Stimulated activated effector memory CD8-positive, alpha-beta T cell treated with anti-CD3 and anti-CD28 coated beads, Interleukin-12 subunit alpha, Interleukin-12 subunit beta, amount 100 ng/mL, for 72 hours (primary cell): ENCODE measurements around the gene JPH3.
"Not testable (repeated sequence)": the region's sequence is repeated elsewhere in the genome, so short reads cannot be mapped to it uniquely, and the experiment has no call there.

Experiments used
- ATAC-seq: fragments of 150-1000 bp; cut with Tn5 transposase; 2 replicates; pipeline ENCODE4 v1.10.0; 2021
- DNase-seq, 2 donors: peaks; one replicate each; pipeline ENCODE4 v3.0.0; 2021 to 2022; ENCODE audit warnings: low spot score in 2 of 2
- H3K27ac Mint-ChIP-seq: one replicate; pipeline ENCODE4 v1.8.0; 2022; ENCODE audit warnings: mild to moderate bottlenecking, mixed read lengths
- H3K36me3 Mint-ChIP-seq: one replicate; pipeline ENCODE4 v1.8.0; 2022; ENCODE audit warnings: mild to moderate bottlenecking, mixed read lengths
- H3K4me1 Mint-ChIP-seq: one replicate; pipeline ENCODE4 v1.8.0; 2022; ENCODE audit warnings: mixed read lengths
- H3K4me3 Mint-ChIP-seq: one replicate; pipeline ENCODE4 v1.8.0; 2022; ENCODE audit warnings: mild to moderate bottlenecking, mixed read lengths
- H3K9me3 Mint-ChIP-seq: one replicate; pipeline ENCODE4 v1.8.0; 2022; ENCODE audit warnings: mixed read lengths

Gene JPH3

GRCh38 chr16:87720446-87720845 lies 118.1 kb downstream of the JPH3 start:
- no peak for DNase-seq
- Mint-ChIP-seq H3K4me3 (no peak overlapping the region), H3K36me3 (peaks cover 78% of the 10 kb centered on the region), H3K27ac (no peak overlapping the region), H3K9me3 (no peaks in the 10 kb centered on the region), H3K4me1 (peaks cover 27% of the 10 kb centered on the region)
- ATAC-seq = no peak

DNA sequence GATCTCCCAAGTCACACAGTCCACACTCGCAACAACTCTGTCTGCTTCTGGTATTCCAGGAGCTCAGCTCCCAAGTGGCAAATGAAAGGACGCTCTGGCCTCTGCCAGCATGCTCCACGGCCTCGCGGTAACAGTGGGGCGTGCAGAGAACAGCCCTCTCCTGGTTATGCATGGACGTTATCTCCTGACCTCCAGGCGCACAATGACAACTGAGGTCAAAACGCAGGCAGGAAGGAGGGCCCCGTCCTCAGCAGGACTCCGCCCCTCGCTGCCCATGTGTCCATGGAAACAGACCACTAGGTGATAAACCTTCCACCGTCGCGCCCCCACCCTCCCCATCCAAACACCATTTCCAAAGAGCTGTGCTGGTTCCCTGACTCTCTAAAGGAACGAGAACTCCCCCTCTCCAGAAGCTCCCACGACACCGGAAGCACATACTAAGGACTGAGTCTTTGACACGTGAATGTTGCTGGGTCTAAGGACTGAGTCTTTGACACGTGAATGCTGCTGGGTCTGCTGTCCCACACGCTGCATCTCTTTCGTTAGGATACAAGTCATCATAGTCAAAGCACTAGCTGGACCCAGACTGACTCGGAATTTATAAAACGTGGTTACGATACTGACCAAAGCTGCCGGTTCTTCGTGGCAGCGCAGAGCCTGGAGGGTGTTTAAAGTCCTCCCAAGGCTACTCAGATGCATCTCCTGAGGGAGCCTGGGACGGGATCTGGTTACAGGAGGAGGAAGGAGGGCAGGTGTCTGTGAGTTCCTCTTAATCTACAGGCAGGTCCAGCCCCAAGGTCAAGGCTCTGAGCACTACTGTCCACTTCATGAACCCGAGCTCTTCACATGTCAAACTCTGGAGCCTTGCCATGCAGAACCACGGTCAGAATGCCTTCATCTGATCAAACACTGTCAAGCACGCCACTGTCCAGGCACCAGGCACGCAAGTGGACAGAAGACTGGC lies 119.6 kb downstream of the JPH3 start:
- Mint-ChIP-seq H3K36me3 (peaks cover 76% of the 10 kb centered on the region), H3K4me3 (no peak overlapping the region), H3K9me3 (no peaks in the 10 kb centered on the region), H3K27ac (peak overlapping the region; percentile 68), H3K4me1 (peaks cover 27% of the 10 kb centered on the region)
- no peak for DNase-seq
- ATAC-seq = no peak

DNA sequence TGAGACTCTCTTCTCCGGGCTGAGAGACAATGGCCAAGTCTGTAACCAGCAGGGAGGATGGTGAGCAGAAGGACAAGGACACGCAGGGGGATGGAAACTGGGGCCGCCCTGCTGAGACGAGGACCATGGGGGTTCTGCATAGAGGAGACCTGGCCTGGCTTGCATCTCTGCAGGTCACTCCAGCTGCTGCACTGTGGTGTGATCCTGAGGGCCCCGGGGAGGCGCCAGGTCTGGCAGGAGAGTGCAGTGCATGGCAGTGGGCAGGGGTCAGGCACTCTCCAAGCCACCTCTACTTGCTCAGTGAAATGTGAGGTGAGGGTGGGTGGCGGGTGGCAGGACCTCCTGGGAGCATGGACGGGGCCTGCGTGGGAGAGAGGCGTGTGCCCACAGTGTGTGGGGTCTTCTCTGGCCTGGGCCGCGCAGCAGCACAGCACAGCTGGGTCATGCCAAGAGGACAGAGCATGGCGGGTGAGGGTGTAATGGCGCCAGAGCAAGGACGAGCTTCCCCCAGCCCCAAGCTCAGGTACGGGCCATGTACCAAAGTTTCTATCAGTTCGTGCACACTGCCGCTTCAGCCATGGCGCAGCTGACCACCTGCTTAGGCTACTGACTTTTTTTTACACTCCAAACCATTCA lies 120.4 kb downstream of the JPH3 start:
- H3K4me3 Mint-ChIP-seq = no peak overlapping the region
- H3K36me3 Mint-ChIP-seq = peaks cover 81% of the 10 kb centered on the region

GRCh38 chr16:87723226-87723623 lies 120.9 kb downstream of the JPH3 start:
- peaks cover 82% of the 10 kb centered on the region for H3K36me3 Mint-ChIP-seq

More for the DNA sequence above, 120.4 kb downstream of the JPH3 start:
- Mint-ChIP-seq H3K9me3 (no peaks in the 10 kb centered on the region), H3K27ac (peak overlapping the region; percentile 68), H3K4me1 (peaks cover 33% of the 10 kb centered on the region)
- DNase-seq (no peak), ATAC-seq (no peak)

DNA sequence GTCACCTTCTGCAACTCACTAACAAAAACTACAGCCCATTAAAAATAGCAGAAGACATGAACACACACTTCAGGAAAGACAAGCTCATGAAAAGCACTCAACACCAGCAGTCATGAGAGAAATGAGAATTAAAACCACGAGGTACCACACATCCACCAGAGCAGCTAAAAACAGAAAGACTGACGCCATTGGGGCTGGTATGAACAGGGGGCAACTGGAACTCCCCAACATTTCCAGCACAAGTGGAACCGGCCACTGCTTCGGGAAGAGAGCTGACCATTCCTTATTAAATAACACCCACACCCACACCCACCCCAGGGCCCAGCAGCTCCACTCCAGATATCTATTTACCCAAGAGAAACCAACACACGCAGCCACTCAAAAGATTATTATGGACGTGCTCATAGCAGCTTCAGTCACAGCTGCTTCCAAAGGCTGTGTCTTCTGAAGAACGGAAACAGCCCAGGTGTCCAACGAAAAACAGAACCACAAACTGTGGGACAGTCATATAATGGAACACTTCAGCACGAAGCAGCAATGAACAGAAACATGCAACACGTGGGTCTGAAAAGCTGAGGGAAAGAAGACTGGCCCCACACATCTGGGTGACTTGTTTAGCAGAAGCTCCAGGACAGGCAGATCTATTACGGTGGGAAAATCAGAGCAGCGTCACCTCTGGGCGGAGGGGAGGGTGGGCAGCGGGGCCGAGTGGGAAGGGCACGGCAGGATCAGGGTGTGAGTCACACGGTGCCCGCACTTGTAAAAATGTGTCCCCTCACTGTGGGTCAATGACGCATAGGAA lies 122.4 kb downstream of the JPH3 start:
- DNase-seq (no peak), ATAC-seq (peak; percentile 82)
- Mint-ChIP-seq H3K4me1 (peaks cover 33% of the 10 kb centered on the region), H3K9me3 (no peaks in the 10 kb centered on the region), H3K36me3 (peaks cover 89% of the 10 kb centered on the region), H3K4me3 (peak overlapping the region; percentile 29), H3K27ac (peak overlapping the region; percentile 79)

More at GRCh38 chr16:87723226-87723623, 120.9 kb downstream of the JPH3 start:
- no peaks in the 10 kb centered on the region for H3K9me3 Mint-ChIP-seq
- DNase-seq = no peak
- H3K27ac Mint-ChIP-seq = no peak overlapping the region
- H3K4me1 Mint-ChIP-seq = peaks cover 33% of the 10 kb centered on the region
- ATAC-seq = no peak
- H3K4me3 Mint-ChIP-seq = no peak overlapping the region

GRCh38 chr16:87725596-87726235 lies 123.4 kb downstream of the JPH3 start:
- no peak for DNase-seq
- H3K4me3 Mint-ChIP-seq = peak overlapping the region; percentile 29
- peaks cover 33% of the 10 kb centered on the region for H3K4me1 Mint-ChIP-seq
- peaks cover 91% of the 10 kb centered on the region for H3K36me3 Mint-ChIP-seq
- ATAC-seq = no peak
- peak overlapping the region; percentile 79 for H3K27ac Mint-ChIP-seq
- H3K9me3 Mint-ChIP-seq = no peaks in the 10 kb centered on the region

DNA sequence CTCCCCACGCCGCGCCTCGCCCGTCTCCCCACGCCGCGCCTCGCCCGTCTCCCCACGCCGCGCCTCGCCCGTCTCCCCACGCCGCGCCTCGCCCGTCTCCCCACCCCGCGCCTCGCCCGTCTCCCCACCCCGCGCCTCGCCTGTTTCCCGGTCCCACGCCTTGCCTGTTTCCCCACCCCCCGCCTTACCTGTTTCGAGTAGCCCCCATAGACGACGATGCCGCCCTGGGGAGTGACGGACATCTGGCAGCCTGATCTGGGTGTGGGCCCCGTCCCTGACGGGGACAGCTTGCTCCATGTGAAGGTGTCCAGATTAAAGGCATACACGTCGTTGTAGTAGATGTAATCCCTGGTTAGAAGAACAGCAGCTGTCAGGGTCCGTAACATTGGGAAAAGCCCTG lies 124.3 kb downstream of the JPH3 start:
- H3K4me3 Mint-ChIP-seq, H3K9me3 Mint-ChIP-seq, DNase-seq, ATAC-seq: not testable (repeated sequence)
- H3K36me3 Mint-ChIP-seq = peaks cover 92% of the 10 kb centered on the region
- H3K27ac Mint-ChIP-seq = peak overlapping the region; percentile 54
- peaks cover 40% of the 10 kb centered on the region for H3K4me1 Mint-ChIP-seq

DNA sequence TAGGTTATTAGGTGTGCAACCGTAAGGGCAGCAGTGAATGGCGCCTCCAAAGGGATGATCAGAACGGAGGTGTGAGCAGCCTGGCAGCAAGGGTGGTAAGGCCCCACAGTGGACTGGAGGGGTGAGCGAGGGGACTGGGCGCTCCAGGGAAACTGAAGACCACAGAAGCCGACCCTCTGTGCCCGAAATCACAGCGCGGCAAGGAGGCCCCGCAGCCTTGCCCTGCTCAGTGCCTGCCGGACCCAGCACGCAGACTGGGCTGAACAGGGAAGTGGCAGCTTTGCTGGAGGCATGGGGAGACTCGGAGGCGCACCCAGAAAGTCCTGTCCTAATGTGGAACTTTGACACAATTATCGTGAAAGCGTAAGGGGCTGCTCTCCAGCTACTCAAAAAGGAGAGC lies 125.0 kb downstream of the JPH3 start:
- Mint-ChIP-seq H3K4me1 (peaks cover 39% of the 10 kb centered on the region), H3K27ac (peak overlapping the region; percentile 45), H3K9me3 (no peaks in the 10 kb centered on the region), H3K36me3 (peaks cover 92% of the 10 kb centered on the region), H3K4me3 (no peak overlapping the region)
- ATAC-seq = no peak
- no peak for DNase-seq

GRCh38 chr16:87728026-87728425 lies 125.7 kb downstream of the JPH3 start:
- H3K27ac Mint-ChIP-seq = peak overlapping the region; percentile 45
- ATAC-seq (no peak), DNase-seq (no peak)
- no peak overlapping the region for H3K4me3 Mint-ChIP-seq
- H3K4me1 Mint-ChIP-seq = peaks cover 36% of the 10 kb centered on the region
- peaks cover 89% of the 10 kb centered on the region for H3K36me3 Mint-ChIP-seq
- no peaks in the 10 kb centered on the region for H3K9me3 Mint-ChIP-seq

- Mint-ChIP-seq H3K9me3 (no peaks in the 10 kb centered on the region), H3K27ac (no peak overlapping the region), H3K36me3 (peaks cover 77% of the 10 kb centered on the region), H3K4me1 (peaks cover 46% of the 10 kb centered on the region), H3K4me3 (no peak overlapping the region)
- DNase-seq = no peak
- ATAC-seq = no peak
These were observed 127.1 kb downstream of the JPH3 start for GRCh38 chr16:87729266-87729954.

GRCh38 chr16:87731607-87732006 lies 129.3 kb downstream of the JPH3 start:
- H3K9me3 Mint-ChIP-seq = no peaks in the 10 kb centered on the region
- no peak overlapping the region for H3K27ac Mint-ChIP-seq
- DNase-seq = no peak
- no peak for ATAC-seq
- peaks cover 46% of the 10 kb centered on the region for H3K4me1 Mint-ChIP-seq
- peaks cover 65% of the 10 kb centered on the region for H3K36me3 Mint-ChIP-seq
- no peak overlapping the region for H3K4me3 Mint-ChIP-seq

DNA sequence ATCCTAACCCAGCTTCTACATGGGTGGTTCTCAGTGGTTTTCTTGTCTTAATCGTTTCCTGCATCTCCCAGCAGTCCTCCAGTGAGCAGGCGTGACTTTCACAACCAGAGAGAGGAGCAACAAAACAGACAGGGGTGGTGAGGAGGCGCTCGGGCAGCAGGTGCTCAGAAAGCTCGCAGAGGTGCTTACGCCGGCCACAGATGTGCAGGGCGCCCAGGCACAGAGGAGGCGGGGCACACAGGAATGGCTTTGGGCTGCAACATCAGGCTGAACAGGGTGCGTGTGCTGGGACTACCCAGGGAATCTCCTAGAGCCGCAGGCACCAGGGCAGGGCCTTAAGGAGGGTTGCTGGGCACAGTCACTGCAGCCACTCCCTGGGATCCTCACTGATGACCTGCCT lies 130.9 kb downstream of the JPH3 start:
- Mint-ChIP-seq H3K4me1 (peaks cover 39% of the 10 kb centered on the region), H3K4me3 (no peak overlapping the region), H3K9me3 (no peaks in the 10 kb centered on the region), H3K36me3 (peaks cover 50% of the 10 kb centered on the region), H3K27ac (peak overlapping the region; percentile 56)
- ATAC-seq (peak; percentile 36), DNase-seq (no peak)

DNA sequence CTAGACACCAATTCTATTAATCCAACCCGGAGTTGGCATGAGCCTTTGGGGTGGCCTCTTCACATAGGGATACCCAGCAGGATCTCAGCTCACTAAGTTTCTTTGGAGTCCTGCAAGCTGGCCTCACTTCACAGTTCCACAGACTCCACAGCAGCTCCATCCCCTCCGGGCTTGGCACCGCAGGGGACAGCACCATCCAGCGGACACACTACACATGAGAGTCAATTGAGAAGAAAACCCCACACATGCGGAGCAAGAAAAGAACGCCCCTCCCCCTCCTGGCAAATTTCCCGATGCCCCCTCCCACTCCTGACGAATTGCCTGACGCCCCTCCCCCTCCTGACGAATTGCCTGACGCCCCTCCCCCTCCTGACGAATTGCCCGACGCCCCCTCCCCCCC lies 132.3 kb downstream of the JPH3 start:
- Mint-ChIP-seq H3K4me1 (peaks cover 39% of the 10 kb centered on the region), H3K27ac (no peak overlapping the region)

GRCh38 chr16:87735270-87736007 lies 133.1 kb downstream of the JPH3 start:
- H3K27ac Mint-ChIP-seq = no peak overlapping the region
- ATAC-seq (no peak), DNase-seq (no peak)
- no peaks in the 10 kb centered on the region for H3K9me3 Mint-ChIP-seq
- no peak overlapping the region for H3K4me3 Mint-ChIP-seq
- peaks cover 40% of the 10 kb centered on the region for H3K4me1 Mint-ChIP-seq
- H3K36me3 Mint-ChIP-seq = peaks cover 30% of the 10 kb centered on the region

More for the DNA sequence above, 132.3 kb downstream of the JPH3 start:
- no peak overlapping the region for H3K4me3 Mint-ChIP-seq
- DNase-seq = no peak
- no peak for ATAC-seq
- no peaks in the 10 kb centered on the region for H3K9me3 Mint-ChIP-seq
- peaks cover 36% of the 10 kb centered on the region for H3K36me3 Mint-ChIP-seq
